IMR-90 (cell line): ENCODE data around the gene CALM1. TPM values are rescaled to one million over a fixed set of nuclear protein-coding genes. Genes with fewer than 3 reads are reported as not detected.
A peak's percentile ranks its signal among the peaks of the same experiment; 100 is the strongest.

Experiments
- ATAC-seq: fragments of 200-7000 bp; cut with Tn5 transposase; 2 replicates; pipeline ENCODE4 v1.9.1; 2020; ENCODE audit warnings: low read depth, mild to moderate bottlenecking, moderate library complexity
- BruUV-seq: library from RNA; stranded (reverse); fragments of 400-500 nt; replicated peaks from 2 replicates; lab custom pipeline; 2021; lab: Mats Ljungman, UMichigan
- CTCF ChIA-PET: fragments of 300-600 bp; formaldehyde crosslinking; extraction: SDS; loops from one replicate; lab custom pipeline; 2021; ENCODE audit warnings: antibody characterized with exemption; lab: Yijun Ruan, JAX
- POLR2A ChIA-PET: fragments of 300-600 bp; sonication (Branson Sonifier 250); formaldehyde crosslinking; loops from one replicate; lab custom pipeline; 2022; ENCODE audit warnings: antibody characterized with exemption; ENCODE audit not compliant: unreplicated experiment; lab: Charles Lee
- DNase-seq: peaks from one replicate; pipeline ENCODE4 v3.0.0; 2013
- H2AFZ ChIP-seq: replicated peaks from 2 replicates; pipeline ENCODE3; 2013; ENCODE audit warnings: low read length, mild to moderate bottlenecking; ENCODE audit not compliant: poor library complexity
- H2AK5ac ChIP-seq: 2 replicates; pipeline ENCODE4 v1.6.1; 2013; ENCODE audit warnings: low read depth, low read length, inconsistent platforms
- H2AK9ac ChIP-seq: replicated peaks from 2 replicates; pipeline ENCODE3; 2013; ENCODE audit warnings: mild to moderate bottlenecking, low read depth, low read length, moderate library complexity; ENCODE audit not compliant: poor library complexity
- H2BK120ac ChIP-seq: 2 replicates; pipeline ENCODE4 v1.6.1; 2013; ENCODE audit warnings: low read depth, low read length, inconsistent platforms
- H2BK15ac ChIP-seq: 3 replicates; pipeline ENCODE4 v1.6.1; 2013; ENCODE audit warnings: low read depth, low read length, inconsistent platforms
- H2BK20ac ChIP-seq: 2 replicates; pipeline ENCODE4 v1.6.1; 2013; ENCODE audit warnings: low read depth, mild to moderate bottlenecking, inconsistent platforms, low read length, moderate library complexity
- H2BK5ac ChIP-seq: 2 replicates; pipeline ENCODE4 v1.6.1; 2013; ENCODE audit warnings: mild to moderate bottlenecking, low read depth, low read length, inconsistent platforms; ENCODE audit not compliant: poor library complexity, severe bottlenecking
- H3K14ac ChIP-seq: replicated peaks from 2 replicates; pipeline ENCODE4 v1.6.1; 2013; ENCODE audit warnings: low read depth, low read length, inconsistent platforms
- H3K18ac ChIP-seq: 2 replicates; pipeline ENCODE4 v1.6.1; 2013; ENCODE audit warnings: low read depth, low read length, control low read depth
- H3K23ac ChIP-seq: 2 replicates; pipeline ENCODE4 v1.6.1; 2013; ENCODE audit warnings: low read depth, low read length, inconsistent platforms
- H3K27ac ChIP-seq: 2 replicates; pipeline ENCODE4 v1.5.1; 2013; ENCODE audit warnings: mild to moderate bottlenecking, control low read depth, low read length; ENCODE audit not compliant: insufficient read depth
- H3K27me3 ChIP-seq: 2 replicates; pipeline ENCODE4 v1.6.1; 2013; ENCODE audit warnings: low read length; ENCODE audit not compliant: control insufficient read depth, insufficient read depth
- H3K36me3 ChIP-seq: 2 replicates; pipeline ENCODE4 v1.6.1; 2013; ENCODE audit warnings: low read length, mixed read lengths; ENCODE audit not compliant: control insufficient read depth, insufficient read depth
- H3K4ac ChIP-seq: 2 replicates; pipeline ENCODE4 v1.6.1; 2013; ENCODE audit warnings: low read depth, low read length, inconsistent platforms
- H3K4me1 ChIP-seq: 2 replicates; pipeline ENCODE4 v1.6.1; 2013; ENCODE audit warnings: low read length, mixed read lengths; ENCODE audit not compliant: control insufficient read depth, insufficient read depth
- H3K4me2 ChIP-seq: 2 replicates; pipeline ENCODE4 v1.6.1; 2013; ENCODE audit warnings: low read depth, mild to moderate bottlenecking, control low read depth, low read length, moderate library complexity
- H3K4me3 ChIP-seq: 2 replicates; pipeline ENCODE4 v1.5.1; 2013; ENCODE audit warnings: low read depth, mild to moderate bottlenecking, control low read depth, low read length, moderate library complexity; ENCODE audit not compliant: insufficient read depth
- H3K56ac ChIP-seq: 2 replicates; pipeline ENCODE4 v1.6.1; 2013; ENCODE audit warnings: low read length, inconsistent platforms; ENCODE audit not compliant: insufficient read depth; ENCODE audit errors: extremely low read depth
- H3K79me1 ChIP-seq, 2 experiments: 2 replicates each; pipeline ENCODE4 v1.6.1; 2013; ENCODE audit warnings: low read length in 2 of 2, inconsistent platforms in 1 of 2, low read depth in 1 of 2
- H3K9ac ChIP-seq: 2 replicates; pipeline ENCODE4 v1.6.1; 2013; ENCODE audit warnings: low read depth, low read length, control low read depth
- H3K9me1 ChIP-seq: 2 replicates; pipeline ENCODE4 v1.6.1; 2013; ENCODE audit warnings: low read length, inconsistent platforms; ENCODE audit not compliant: insufficient read depth
- H3K9me3 ChIP-seq: 2 replicates; pipeline ENCODE4 v1.6.1; 2013; ENCODE audit warnings: low read length; ENCODE audit not compliant: control insufficient read depth, insufficient read depth
- H4K20me1 ChIP-seq: 2 replicates; pipeline ENCODE4 v1.6.1; 2013; ENCODE audit warnings: low read length, inconsistent platforms; ENCODE audit not compliant: insufficient read depth
- H4K5ac ChIP-seq: 2 replicates; pipeline ENCODE4 v1.6.1; 2013; ENCODE audit warnings: mild to moderate bottlenecking, low read depth, low read length, control low read depth
- H4K8ac ChIP-seq, 2 experiments: 2 replicates each; pipeline ENCODE4 v1.6.1; 2013; ENCODE audit warnings: low read depth in 2 of 2, low read length in 2 of 2, control low read depth in 1 of 2, inconsistent platforms in 1 of 2
- H4K91ac ChIP-seq: 2 replicates; pipeline ENCODE4 v1.6.1; 2013; ENCODE audit warnings: low read depth, low read length, inconsistent platforms; ENCODE audit not compliant: insufficient read depth
- FOS ChIP-seq: fragments of 150-350 bp; IDR thresholded peaks from 2 replicates; pipeline ENCODE4 v1.6.1; 2016; ENCODE audit warnings: low read depth, low read length
- POLR2A ChIP-seq: IDR thresholded peaks from 2 replicates; pipeline ENCODE4 v1.6.1; 2012; ENCODE audit warnings: mild to moderate bottlenecking, low read depth, low read length
- RAD21 ChIP-seq: IDR thresholded peaks from 2 replicates; pipeline ENCODE4 v1.6.1; 2012; ENCODE audit warnings: low read length, improper control_type of control experiment
- RCOR1 ChIP-seq: IDR thresholded peaks from 2 replicates; pipeline ENCODE4 v1.6.1; 2012; ENCODE audit warnings: mild to moderate bottlenecking, low read length, improper control_type of control experiment; ENCODE audit not compliant: insufficient replicate concordance
- WGBS, 2 experiments: methylation state at CpG; one replicate each; pipeline versions ENCODE4 v1.1.5 to v1.1.7; 2013; ENCODE audit warnings: missing lambda C conversion rate in 2 of 2; ENCODE audit not compliant: insufficient read length in 1 of 2; ENCODE audit errors: extremely low coverage in 2 of 2; 5-methylcytosine and 5-hydroxymethylcytosine counted together
- dilution Hi-C: fragments of 300-500 bp; cut with HindIII; formaldehyde crosslinking; loops from one replicate; pipeline ENCODE4 v1.14.3; 2018; ENCODE audit warnings: low sequenced_read_pairs; ENCODE audit not compliant: unreplicated experiment
- in situ Hi-C: fragments of 300-500 bp; cut with MboI; formaldehyde crosslinking; loops from 3 replicates; pipeline ENCODE4 v1.14.3; 2019; ENCODE audit warnings: low sequenced_read_pairs, inconsistent platforms, mixed read lengths
- intact Hi-C: fragments of 100-400 bp; cut with micrococcal nuclease; formaldehyde crosslinking; loops from 2 replicates; pipeline ENCODE4 v1.10.0; 2022
- polyA plus RNA-seq, 3 experiments: library from polyadenylated mRNA; depleted of rRNA; stranded (reverse); fragments of >200 nt; gene quantifications; 2 replicates each; pipeline ENCODE4 v1.2.3, GENCODE V29; 2012; ENCODE audit warnings: low replicate concordance in 1 of 3
- total RNA-seq: library from RNA; depleted of rRNA; stranded (reverse); fragments of >200 nt; gene quantifications from 2 replicates; pipeline ENCODE4 v1.2.3, GENCODE V29; 2012

Gene CALM1
- total and polyA plus RNA-seq, 2 of the 4 experiments (the other 2 are of a cell fraction) = 72.9 to 188 TPM

- H3K36me3 ChIP-seq = no peaks in the 10 kb centered on the region
- dilution Hi-C loops = no loop called here
- BruUV-seq = no TSS peak
- no peak overlapping the region for H3K4me2 ChIP-seq
- intact Hi-C loops = no loop called here
- no peak overlapping the region for H3K23ac ChIP-seq
- H3K9ac ChIP-seq = no peak overlapping the region
- ChIA-PET POLR2A (no interaction called here), CTCF (interaction anchor here (0.6 kb wide), 1 partner anchor 450 kb away, joined by 4 read pairs; no protein-coding TSS in a partner anchor)
- TF ChIP-seq POLR2A (no peak), FOS (no peak), RAD21 (no peak), RCOR1 (no peak)
- no peak overlapping the region for H3K4me3 ChIP-seq
- no peak overlapping the region for H2AK5ac ChIP-seq
- H4K20me1 ChIP-seq = no peaks in the 10 kb centered on the region
- no peaks in the 10 kb centered on the region for H3K27me3 ChIP-seq
- H3K27ac ChIP-seq = no peak overlapping the region
- H2BK20ac ChIP-seq = no peak overlapping the region
- H3K9me3 ChIP-seq = no peaks in the 10 kb centered on the region
- H2BK5ac ChIP-seq = peak overlapping the region; percentile 26
- peak; percentile 19 for DNase-seq
- H4K91ac ChIP-seq = no peak overlapping the region
- H3K9me1 ChIP-seq = no peaks in the 10 kb centered on the region; the same call in 1 of the 2 replicates
- H4K8ac ChIP-seq = 0 out of 4 replicates have a peak overlapping the region, but pooled peaks of 1 of the 2 experiments have one; percentile 9
- no peak overlapping the region for H2AFZ ChIP-seq
- no peak overlapping the region for H3K14ac ChIP-seq
- H3K4me1 ChIP-seq = peaks cover 5% of the 10 kb centered on the region
- no peak overlapping the region for H2BK15ac ChIP-seq
- no peak for ATAC-seq
- H3K79me1 ChIP-seq = 0 out of 4 replicates have a peak, but pooled peaks cover 0 to 7% of the 10 kb centered on the region in 2 experiments
- no peak overlapping the region for H2AK9ac ChIP-seq
- H3K18ac ChIP-seq = no peak overlapping the region
- no peak overlapping the region for H4K5ac ChIP-seq
- no CpG with 5 or more reads among the region's 2 CpGs for WGBS, 2 experiments
- no peak overlapping the region for H3K56ac ChIP-seq
- H2BK120ac ChIP-seq = no peak overlapping the region
- in situ Hi-C loops = loop anchor here (25.0 kb wide), 1 partner anchor 775 kb away; no protein-coding TSS in a partner anchor
- H3K4ac ChIP-seq = no peak overlapping the region
Measured at GRCh38 chr14:90387206-90387760, 9.5 kb upstream of the CALM1 start.
